ENCODE measurements around the gene GLT8D1.
"Not testable (repeated sequence)": the region's sequence is repeated elsewhere in the genome, so short reads cannot be mapped to it uniquely, and the experiment has no call there.

The GLT8D1 gene

GRCh38 chr3:52679811-52680210 lies 25.8 kb downstream of the GLT8D1 start:
- DNase-seq (ENCODE audit: low spot score), result no peak

- DNase-seq (ENCODE audit: low spot score), result no peak
Measured at GRCh38 chr3:52679199-52679538, 26.4 kb downstream of the GLT8D1 start.

GRCh38 chr3:52678265-52679198 lies 27.1 kb downstream of the GLT8D1 start:
- no peak for DNase-seq (ENCODE audit: low spot score)

GRCh38 chr3:52676201-52676600 lies 29.4 kb downstream of the GLT8D1 start:
- DNase-seq (ENCODE audit: low spot score), result not testable (repeated sequence)

GRCh38 chr3:52671676-52672075 lies 33.9 kb downstream of the GLT8D1 start:
- DNase-seq (ENCODE audit: low spot score), result no peak

- DNase-seq (ENCODE audit: low spot score), result peak; percentile 93
Measured at GRCh38 chr3:52670621-52671521, 34.7 kb downstream of the GLT8D1 start.

- no peak for DNase-seq (ENCODE audit: low spot score)
Measured at GRCh38 chr3:52663098-52663497, 42.5 kb downstream of the GLT8D1 start.

GRCh38 chr3:52660046-52660445 lies 45.5 kb downstream of the GLT8D1 start:
- DNase-seq (ENCODE audit: low spot score), result no peak

GRCh38 chr3:52655895-52656294 lies 49.7 kb downstream of the GLT8D1 start:
- DNase-seq (ENCODE audit: low spot score), result no peak

GRCh38 chr3:52651592-52651991 lies 54.0 kb downstream of the GLT8D1 start:
- DNase-seq (ENCODE audit: low spot score), result no peak

- DNase-seq (ENCODE audit: low spot score), result no peak
Measured at GRCh38 chr3:52650439-52650838, 55.2 kb downstream of the GLT8D1 start.

- no peak for DNase-seq (ENCODE audit: low spot score)
Measured at GRCh38 chr3:52649461-52650210, 56.0 kb downstream of the GLT8D1 start.

GRCh38 chr3:52645549-52645948 lies 60.0 kb downstream of the GLT8D1 start:
- no peak for DNase-seq (ENCODE audit: low spot score)

All from kidney capillary endothelial cell (primary cell).